ENCODE results near the gene CACUL1.

CACUL1 gene

DNA sequence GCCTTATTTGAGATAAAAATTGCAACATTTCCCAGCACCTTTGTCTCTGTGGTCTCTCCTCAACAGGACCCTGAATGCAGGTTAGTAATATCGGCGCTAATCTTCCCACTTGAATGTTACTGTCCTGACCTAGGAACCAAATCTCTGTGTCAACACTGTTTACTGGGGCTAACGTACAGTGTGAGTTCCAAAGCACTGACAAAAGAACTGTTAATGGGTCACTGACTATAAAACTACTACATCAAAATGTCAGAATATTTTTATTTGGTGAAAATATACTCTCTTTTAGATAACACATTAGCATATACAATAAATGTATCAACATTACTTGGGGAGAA lies 33.3 kb downstream of the CACUL1 start:
- DNase-seq (ENCODE audit: insufficient read length, low spot score) = no peak
- TF ChIP-seq, protein P1, sequence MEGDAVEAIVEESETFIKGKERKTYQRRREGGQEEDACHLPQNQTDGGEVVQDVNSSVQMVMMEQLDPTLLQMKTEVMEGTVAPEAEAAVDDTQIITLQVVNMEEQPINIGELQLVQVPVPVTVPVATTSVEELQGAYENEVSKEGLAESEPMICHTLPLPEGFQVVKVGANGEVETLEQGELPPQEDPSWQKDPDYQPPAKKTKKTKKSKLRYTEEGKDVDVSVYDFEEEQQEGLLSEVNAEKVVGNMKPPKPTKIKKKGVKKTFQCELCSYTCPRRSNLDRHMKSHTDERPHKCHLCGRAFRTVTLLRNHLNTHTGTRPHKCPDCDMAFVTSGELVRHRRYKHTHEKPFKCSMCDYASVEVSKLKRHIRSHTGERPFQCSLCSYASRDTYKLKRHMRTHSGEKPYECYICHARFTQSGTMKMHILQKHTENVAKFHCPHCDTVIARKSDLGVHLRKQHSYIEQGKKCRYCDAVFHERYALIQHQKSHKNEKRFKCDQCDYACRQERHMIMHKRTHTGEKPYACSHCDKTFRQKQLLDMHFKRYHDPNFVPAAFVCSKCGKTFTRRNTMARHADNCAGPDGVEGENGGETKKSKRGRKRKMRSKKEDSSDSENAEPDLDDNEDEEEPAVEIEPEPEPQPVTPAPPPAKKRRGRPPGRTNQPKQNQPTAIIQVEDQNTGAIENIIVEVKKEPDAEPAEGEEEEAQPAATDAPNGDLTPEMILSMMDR (IDR thresholded peaks at IDR 0.05; ENCODE audit: insufficient read depth, missing control alignments) = no peak
- FAIRE-seq = no peak

DNA sequence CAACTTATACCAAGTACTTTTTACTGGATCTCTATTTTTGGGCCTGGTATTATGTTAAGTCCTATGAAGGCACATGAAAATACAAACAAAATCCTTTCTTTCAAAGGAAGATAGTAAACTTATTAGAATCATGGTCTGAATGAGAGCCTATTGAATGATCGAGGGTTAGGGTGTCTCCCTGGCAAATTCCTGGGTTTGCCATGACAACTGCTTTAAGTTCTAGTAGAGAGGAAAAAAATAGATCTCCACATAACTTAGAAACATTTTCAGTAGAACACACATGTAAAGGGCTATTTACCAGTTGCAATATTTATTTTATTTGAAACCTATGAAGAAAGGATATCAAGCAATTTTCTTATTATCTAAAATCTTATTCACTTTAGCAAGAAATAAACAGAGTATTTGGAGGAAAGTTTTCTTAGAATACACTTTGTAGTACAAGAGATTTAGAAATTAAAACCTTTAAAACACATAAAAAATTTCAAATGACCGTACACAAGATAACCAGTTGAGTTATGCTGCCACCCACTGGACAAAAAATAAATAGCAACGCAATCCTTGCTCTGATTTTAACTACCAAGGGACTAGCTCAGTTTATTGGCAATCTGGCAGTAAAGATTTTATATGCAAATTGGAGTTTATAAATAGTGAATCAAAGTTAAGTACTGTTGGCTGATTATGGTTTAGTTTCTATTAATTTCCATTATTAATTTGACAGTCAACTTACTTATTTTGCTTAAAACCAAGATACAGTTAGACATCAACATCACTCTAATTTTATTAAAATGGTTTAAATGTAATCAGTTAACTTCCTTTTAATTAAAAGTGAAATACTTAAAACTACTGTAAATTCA lies 33.9 kb downstream of the CACUL1 start:
- FAIRE-seq (no peak), DNase-seq (ENCODE audit: insufficient read length, low spot score) (no peak)
- TF ChIP-seq, protein P1 (IDR thresholded peaks at IDR 0.05; ENCODE audit: insufficient read depth, missing control alignments) = peak; percentile 80

DNA sequence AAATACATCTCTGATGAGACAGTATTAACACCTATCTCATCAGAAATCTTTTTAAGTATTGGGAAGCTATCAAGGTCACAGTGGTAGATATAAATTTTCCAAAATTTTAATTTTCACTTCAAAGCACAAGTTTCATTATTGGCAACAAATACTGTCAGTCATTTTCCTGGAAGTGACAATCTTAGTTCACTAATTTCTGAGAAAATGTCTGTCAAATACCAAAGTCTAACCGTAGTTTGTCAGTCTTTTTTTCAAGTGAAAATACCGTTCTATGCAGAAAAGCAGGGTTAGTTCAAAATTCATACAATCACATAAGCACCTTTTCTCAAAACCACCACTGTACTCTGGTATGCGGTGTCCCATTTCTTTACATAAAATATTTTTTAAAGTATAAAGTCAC lies 40.4 kb downstream of the CACUL1 start:
- DNase-seq (ENCODE audit: insufficient read length, low spot score) (no peak), FAIRE-seq (no peak)
- TF ChIP-seq, protein P1 (IDR thresholded peaks at IDR 0.05; ENCODE audit: insufficient read depth, missing control alignments) = no peak

DNA sequence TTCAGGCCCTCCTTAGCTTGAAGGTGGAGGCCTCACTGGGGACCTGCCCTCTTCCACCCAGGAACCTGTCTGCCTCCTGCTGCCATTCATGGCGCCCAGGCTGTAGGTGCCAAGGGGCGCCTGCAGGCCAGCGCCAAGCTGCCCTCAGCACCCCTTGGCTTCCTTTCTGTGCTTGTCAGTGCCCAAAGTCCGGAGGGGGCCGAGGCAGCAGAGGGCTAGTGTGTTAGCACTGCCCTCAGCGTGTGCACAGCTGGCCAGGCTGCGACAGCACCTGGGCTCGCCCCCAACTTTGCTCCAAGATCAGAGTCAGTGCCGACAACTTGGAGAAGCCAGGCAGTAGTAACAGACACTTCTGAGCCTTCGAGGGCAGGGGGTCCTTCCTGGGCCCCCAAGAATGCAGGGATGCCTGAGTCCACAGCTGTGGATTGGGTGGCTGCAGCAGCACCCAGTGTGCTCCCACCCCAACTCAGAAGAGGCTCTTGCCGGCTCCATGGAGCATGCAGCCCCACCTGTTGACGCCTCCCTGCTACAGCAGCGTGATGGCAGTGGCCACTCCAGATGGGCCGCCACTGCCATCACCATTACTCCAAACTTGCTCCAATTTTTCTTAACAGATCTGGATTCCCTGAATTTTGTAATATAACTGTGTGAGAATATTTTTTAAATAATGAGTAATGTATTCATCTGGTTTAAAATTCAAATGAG lies 41.7 kb downstream of the CACUL1 start:
- TF ChIP-seq, protein P1 (IDR thresholded peaks at IDR 0.05; ENCODE audit: insufficient read depth, missing control alignments) = peak; percentile 16
- FAIRE-seq = no peak
- no peak for DNase-seq (ENCODE audit: insufficient read length, low spot score)

DNA sequence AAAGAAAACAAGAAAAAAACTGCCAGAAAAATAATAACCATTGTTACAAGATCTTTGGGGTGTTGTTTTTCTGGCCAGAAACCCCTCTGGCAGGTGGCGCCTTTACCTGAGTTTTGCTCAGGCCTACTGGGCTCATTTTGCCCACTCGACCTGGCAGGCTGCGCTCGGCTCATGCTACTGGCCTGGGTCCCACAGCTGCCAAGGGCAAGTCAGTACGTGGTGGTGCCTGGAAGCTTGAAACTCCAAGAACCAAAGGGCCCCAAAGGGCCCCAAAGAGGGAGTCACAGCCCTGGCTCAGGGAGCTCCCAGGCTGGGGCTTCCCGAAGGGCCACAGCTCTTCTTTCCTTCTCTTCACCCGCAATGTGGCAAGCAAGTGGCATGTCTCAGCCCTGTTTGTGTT lies 42.7 kb downstream of the CACUL1 start:
- TF ChIP-seq, protein P1 (IDR thresholded peaks at IDR 0.05; ENCODE audit: insufficient read depth, missing control alignments) = no peak
- no peak for FAIRE-seq
- DNase-seq (ENCODE audit: insufficient read length, low spot score) = no peak

DNA sequence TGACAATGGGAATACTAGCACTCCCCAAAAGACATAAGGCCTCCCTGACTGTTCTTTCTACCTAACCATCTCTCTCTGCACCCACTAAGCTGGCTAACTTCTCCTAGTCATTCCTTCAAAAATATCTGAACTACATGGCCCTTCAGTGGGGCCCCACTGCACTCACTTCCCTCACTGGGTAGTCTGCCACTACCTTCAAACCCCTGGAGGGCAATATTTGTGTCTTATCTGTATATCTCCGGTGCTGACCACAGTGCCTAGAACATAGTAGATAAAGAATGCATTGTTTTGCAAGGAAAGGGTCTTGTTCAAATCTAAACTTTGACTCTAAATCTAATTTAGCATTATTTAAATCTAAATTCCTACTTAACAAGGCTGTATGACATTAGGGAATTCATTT lies 44.3 kb downstream of the CACUL1 start:
- DNase-seq (ENCODE audit: insufficient read length, low spot score) (no peak), FAIRE-seq (no peak)
- TF ChIP-seq, protein P1 (IDR thresholded peaks at IDR 0.05; ENCODE audit: insufficient read depth, missing control alignments) = no peak

DNA sequence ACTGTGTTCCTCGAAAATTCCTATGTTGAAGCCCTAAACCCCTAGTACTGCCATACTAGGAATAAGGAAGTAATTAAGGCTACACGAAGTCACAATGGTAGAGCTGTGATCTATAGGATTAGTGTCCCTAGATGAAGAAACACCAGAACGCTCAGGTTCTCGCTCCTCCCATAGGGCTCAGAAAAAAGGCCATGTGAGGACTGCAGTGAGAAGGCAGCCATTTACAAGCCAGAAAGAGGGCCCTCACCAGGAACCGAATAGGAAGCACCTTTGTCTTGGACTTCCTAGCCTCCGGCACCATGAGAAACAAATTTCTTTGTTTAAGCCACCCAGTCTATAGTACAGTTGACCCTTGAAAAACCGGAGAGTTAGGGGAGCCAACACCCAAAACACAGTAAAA lies 46.2 kb downstream of the CACUL1 start:
- DNase-seq (ENCODE audit: insufficient read length, low spot score) = no peak
- FAIRE-seq = no peak
- TF ChIP-seq, protein P1 (IDR thresholded peaks at IDR 0.05; ENCODE audit: insufficient read depth, missing control alignments) = no peak

Measured in D721Med (cell line).